Activated CD4-positive, alpha-beta T cell treated with anti-CD3 and anti-CD28 coated beads, Interleukin-2, Interleukin-6, amounts not matched to agents 100 ng/mL and 50 ng/mL, durations not matched to agents 16 hours and 8 hours (primary cell): ENCODE results near the gene HDAC9.
"Not testable (repeated sequence)": the region's sequence is repeated elsewhere in the genome, so short reads cannot be mapped to it uniquely, and the experiment has no call there.

ENCODE experiments used
- DNase-seq: peaks from one replicate; pipeline ENCODE4 v3.0.0-alpha.2; 2020

The HDAC9 gene

GRCh38 chr7:18993933-18994668, 498.6 kb downstream of the HDAC9 start:
- no peak for DNase-seq

DNA sequence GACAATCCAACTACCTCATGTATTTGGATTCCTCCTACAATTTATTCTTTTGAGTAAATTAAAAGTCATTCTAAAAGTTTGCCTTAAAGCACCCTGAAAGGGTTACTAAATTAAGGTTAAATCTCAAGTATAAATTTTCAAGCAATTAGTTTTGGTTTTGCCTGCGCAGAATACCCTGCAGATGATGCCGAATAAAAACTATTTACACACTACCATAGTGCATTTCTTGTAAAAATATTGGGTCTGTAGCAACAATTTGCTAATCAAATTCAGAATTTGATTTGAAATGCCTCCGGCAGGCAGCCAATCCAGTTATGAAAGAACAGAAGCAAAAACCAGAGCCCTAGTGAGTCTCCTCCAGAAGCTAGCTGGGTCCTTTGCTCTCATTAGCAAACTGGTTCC, 499.7 kb downstream of the HDAC9 start:
- DNase-seq: no peak

GRCh38 chr7:18995811-18996426, 500.4 kb downstream of the HDAC9 start:
- no peak for DNase-seq

- DNase-seq: no peak
These were observed 501.0 kb downstream of the HDAC9 start for GRCh38 chr7:18996583-18996982.

GRCh38 chr7:18997477-18998150, 502.1 kb downstream of the HDAC9 start:
- no peak for DNase-seq

DNA sequence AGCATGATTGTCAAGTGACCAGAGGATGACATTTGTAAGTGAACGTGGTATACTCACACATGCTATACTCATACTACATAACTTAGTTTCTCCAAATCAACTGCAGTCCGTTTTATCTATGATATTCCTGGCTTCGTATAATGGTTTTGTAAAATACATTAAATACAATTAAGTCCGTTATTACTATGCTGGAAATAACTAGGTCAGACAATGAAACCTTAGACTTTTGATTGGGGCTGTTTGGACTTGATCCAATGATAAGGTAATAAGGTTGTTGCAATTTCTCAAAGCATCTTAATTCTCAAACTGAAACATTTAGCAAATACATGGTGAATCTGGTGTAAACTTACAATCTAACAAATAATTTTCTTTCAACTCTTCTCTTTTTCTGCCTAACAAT, 504.9 kb downstream of the HDAC9 start:
- no peak for DNase-seq

DNA sequence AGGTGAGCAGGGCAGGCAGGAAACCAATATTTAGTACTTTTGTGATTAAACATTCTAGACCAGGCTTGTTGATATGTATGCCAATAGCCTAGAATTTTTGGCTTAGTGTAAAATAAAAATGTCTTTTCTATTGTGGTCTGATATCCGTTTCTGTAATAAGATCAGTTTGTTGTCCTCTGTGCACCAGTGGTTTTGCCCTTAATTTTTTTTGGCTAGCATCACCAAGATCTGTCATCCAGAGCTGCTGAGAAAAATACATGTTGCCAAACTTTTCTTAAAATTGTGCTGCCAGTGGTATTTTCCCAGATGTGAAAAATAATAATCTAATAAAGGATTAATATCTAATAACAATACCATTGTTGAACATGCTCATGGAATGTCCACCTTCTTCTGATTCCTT, 506.3 kb downstream of the HDAC9 start:
- no peak for DNase-seq

DNA sequence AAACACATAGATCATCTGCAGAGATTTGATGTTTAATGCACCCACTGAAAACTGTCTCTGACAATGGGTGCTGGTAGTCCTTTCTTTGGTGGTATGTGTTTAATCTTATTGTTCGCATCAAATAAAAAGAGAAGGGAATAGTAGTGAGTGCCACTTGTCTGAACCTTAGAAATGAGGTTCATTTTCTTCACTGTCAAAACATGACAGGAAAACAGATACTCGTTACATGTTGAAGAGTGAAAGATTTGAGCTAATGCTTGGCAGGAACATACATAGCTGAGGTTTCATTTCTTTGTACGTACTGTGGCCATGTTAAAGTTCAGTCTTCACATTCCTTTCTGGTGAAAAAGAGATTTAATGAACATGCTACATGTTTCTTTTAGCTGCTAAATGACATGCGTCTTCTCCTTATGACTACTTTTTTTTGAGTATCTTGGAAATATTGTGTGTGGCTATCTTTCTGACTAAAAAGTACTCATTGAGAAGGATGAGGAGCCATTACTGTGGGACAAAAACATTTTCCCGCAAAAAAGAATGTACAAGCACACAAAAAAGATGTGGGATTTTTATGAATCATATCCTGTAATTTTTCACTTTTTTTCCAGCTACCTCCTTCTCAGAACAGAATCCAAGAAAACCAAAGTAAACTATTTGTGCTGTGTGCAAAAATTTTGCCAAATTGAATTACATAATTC, 513.8 kb downstream of the HDAC9 start:
- DNase-seq: no peak

DNA sequence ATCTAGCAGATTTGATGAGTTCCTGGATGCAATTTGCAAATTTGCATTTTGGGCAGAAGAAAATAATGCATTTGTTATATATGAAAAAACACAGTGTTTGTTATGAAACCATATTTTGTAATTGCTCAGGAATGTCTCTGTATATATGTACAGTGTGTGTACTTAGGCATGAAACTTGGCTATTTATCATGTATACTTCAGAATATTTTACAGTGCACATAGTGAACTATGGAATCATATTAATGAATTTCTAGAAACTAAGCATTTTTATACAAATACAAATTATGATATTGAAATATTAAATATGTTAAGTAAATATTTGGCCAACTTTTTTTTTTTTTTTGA, 514.4 kb downstream of the HDAC9 start:
- DNase-seq: no peak

DNA sequence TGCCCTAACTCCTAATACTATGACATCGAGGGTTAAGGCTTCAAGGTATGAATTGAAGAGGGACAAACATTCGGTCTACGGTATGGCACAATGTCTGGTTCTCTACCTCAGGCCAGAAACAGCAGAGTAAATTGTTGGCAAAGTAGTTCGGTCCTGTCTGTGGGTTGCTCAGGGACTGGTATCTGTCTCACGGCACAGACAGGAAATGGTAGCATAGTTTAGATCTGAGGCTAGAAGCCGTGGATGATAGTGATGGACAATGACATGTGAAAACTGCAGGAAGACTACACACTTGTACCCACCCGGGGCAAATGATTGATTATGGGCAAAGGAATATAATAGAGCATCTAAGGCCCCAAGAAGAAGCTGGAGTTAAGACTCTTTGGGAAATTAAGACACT, 515.7 kb downstream of the HDAC9 start:
- no peak for DNase-seq

GRCh38 chr7:19015098-19015497, 519.5 kb downstream of the HDAC9 start:
- DNase-seq: no peak

- DNase-seq: no peak
These were observed 520.6 kb downstream of the HDAC9 start for GRCh38 chr7:19016140-19016539.

- no peak for DNase-seq
These were observed 521.8 kb downstream of the HDAC9 start for GRCh38 chr7:19017374-19017773.

DNA sequence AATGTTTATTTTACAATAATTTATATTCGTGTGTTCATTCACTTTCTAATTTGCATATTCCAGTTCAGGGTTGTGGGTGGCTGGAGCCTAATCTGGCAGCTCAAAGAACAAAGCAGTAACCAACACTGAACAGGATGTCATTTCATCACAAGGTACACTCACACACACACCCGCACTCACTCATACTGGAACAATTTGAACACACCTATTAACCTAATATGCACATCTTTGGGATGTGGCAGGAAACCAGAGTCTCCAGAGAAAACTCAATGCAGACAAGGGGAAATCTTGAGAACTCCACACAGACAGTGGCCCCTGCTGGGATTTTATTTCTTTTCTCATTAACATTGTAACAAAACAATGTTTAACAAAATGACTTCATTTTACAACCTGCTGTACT, 524.5 kb downstream of the HDAC9 start:
- DNase-seq: no peak

GRCh38 chr7:19020711-19021110, 525.2 kb downstream of the HDAC9 start:
- no peak for DNase-seq

GRCh38 chr7:19023477-19023876, 527.9 kb downstream of the HDAC9 start:
- no peak for DNase-seq

GRCh38 chr7:19024261-19024660, 528.7 kb downstream of the HDAC9 start:
- no peak for DNase-seq

- DNase-seq: no peak
These were observed 531.3 kb downstream of the HDAC9 start for GRCh38 chr7:19026888-19027287.

- DNase-seq: no peak
These were observed 534.7 kb downstream of the HDAC9 start for GRCh38 chr7:19030281-19030680.

DNA sequence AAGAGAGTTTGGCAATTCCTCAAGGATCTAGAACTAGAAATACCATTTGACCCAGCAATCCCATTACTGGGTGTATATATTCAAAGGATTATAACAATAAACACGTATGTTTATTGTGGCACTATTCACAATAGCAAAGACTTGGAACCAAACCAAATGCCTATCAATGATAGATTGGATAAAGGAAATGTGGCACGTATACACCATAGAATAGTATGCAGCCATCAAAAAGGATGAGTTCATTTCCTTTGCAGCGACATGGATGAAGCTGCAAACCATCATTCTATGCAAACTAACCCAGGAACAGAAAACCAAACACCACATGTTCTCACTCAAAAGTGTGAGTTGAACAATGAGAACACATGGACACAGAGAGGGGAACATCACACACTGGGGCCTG, 537.4 kb downstream of the HDAC9 start:
- DNase-seq: not testable (repeated sequence)

DNA sequence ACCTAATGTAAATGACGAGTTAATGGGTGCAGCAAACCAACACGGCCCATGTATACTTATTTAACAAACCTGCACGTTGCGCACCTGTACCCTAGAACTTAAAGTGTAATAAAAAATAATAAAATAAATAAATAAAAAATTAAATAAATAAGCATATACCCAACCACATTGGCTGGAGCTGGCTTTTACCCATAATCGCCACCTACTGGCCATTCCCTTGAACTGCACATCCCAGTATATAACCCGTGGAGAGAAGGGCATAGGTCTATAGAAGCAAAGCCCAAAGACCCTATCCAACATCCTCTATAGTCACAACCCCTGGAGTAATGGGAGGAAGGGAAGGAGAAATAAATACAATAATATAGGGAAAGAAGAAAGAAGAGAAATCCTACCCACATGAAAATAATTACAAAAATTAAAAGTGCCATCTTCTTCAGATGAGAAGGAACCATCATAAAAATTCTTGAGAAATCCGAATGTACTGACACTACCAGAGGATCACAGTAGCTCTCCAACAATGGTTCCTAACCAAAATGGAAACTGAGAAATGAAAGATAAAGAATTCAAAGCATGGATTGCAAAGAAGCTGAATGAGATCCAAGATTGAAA, 556.3 kb downstream of the HDAC9 start:
- DNase-seq: peak; percentile 51
